ENCODE data around the gene GNG12. TPM values are rescaled to one million over a fixed set of nuclear protein-coding genes. Genes with fewer than 3 reads are reported as not detected.

Gene GNG12
- total and polyA plus RNA-seq, 2 donors (not counting 1 experiment from before 2014, with no cell fraction given): not detected

DNA sequence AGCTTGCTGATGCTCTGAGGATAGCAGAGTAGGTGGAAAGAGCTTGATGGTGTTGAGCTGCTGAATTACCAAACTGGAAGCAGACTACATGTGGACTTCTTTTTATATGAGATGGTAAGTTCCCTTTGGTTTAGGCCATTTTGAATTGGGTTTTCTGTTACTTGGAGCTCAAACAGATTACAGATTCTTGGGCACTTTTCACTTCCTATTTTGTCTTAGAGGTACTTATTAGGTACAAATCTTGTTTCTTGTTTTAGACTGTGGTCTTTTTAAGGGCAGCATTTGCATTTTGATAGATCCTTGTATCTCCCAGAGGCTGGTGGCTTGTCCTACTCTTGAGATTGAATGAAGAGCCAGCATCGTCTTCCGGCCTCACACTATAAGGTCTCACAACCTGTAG is 78.1 kb downstream of the GNG12 start:
- DNase-seq (no peak), ATAC-seq (ENCODE audit: low read depth) (no peak)
- POLR2A ChIA-PET: interaction anchor here (0.8 kb wide), 1 partner anchor 70 kb away, joined by 3 read pairs; the partner anchor contains the start of gene GADD45A
- Histone ChIP-seq H3K4me2 (replicated peaks; ENCODE audit: low read depth, low read length, poor library complexity, severe bottlenecking) (no peak overlapping the region), H3K79me2 (ENCODE audit: control insufficient read depth, insufficient read depth, low read length) (no peaks in the 10 kb centered on the region), H2AFZ (ENCODE audit: insufficient read depth, low read depth, low read length, poor library complexity, severe bottlenecking) (peak overlapping the region; percentile 5), H4K20me1 (ENCODE audit: control insufficient read depth, insufficient read depth, low read length, poor library complexity, severe bottlenecking) (no peaks in the 10 kb centered on the region), H3K4me1 (ENCODE audit: control insufficient read depth in 2 of 2, insufficient read depth in 2 of 2, low read length in 2 of 2) (peaks cover 7 to 14% of the 10 kb centered on the region in 2 donors), H3K27me3 (replicated peaks in 1 of 4; ENCODE audit: control extremely low read depth in 1 of 4, control insufficient read depth in 3 of 4, insufficient read depth in 4 of 4, low read length in 3 of 4) (peaks cover 0 to 7% (median 0%) of the 10 kb centered on the region in 4 experiments), H3K4me3 (ENCODE audit: control extremely low read depth in 1 of 5, extremely low read depth in 1 of 5, insufficient read depth in 1 of 5, low read depth in 2 of 5, low read length in 4 of 5) (no peak overlapping the region), H3K9ac (ENCODE audit: low read length) (no peak overlapping the region), H3K27ac (ENCODE audit: low read length in 2 of 2) (no peak overlapping the region), H3K36me3 (replicated peaks in 1 of 2; ENCODE audit: control extremely low read depth in 1 of 2, control insufficient read depth in 1 of 2, extremely low read depth in 1 of 2, insufficient read depth in 2 of 2, low read length in 1 of 2) (no peaks in the 10 kb centered on the region), H3K9me3 (ENCODE audit: control extremely low read depth in 1 of 3, control insufficient read depth in 2 of 3, insufficient read depth in 1 of 3, low read length in 2 of 3) (no peaks in the 10 kb centered on the region)
- whole genome bisulfite sequencing (ENCODE audit: insufficient coverage): no CpG with 5 or more reads among the region's 2 CpGs
- peaks cover 4% of the 10 kb centered on the region for H3K27me3 Mint-ChIP-seq
- CTCF ChIA-PET: interaction anchor here (0.6 to 9.3 kb wide), 5 partner anchors 13 to 885 kb away, joined by 3 to 289 read pairs (median 8); no protein-coding TSS in a partner anchor
- H3K4me3 Mint-ChIP-seq: no peak overlapping the region
- intact Hi-C loops (cut with micrococcal nuclease): no loop called here
- TF ChIP-seq, protein P1, sequence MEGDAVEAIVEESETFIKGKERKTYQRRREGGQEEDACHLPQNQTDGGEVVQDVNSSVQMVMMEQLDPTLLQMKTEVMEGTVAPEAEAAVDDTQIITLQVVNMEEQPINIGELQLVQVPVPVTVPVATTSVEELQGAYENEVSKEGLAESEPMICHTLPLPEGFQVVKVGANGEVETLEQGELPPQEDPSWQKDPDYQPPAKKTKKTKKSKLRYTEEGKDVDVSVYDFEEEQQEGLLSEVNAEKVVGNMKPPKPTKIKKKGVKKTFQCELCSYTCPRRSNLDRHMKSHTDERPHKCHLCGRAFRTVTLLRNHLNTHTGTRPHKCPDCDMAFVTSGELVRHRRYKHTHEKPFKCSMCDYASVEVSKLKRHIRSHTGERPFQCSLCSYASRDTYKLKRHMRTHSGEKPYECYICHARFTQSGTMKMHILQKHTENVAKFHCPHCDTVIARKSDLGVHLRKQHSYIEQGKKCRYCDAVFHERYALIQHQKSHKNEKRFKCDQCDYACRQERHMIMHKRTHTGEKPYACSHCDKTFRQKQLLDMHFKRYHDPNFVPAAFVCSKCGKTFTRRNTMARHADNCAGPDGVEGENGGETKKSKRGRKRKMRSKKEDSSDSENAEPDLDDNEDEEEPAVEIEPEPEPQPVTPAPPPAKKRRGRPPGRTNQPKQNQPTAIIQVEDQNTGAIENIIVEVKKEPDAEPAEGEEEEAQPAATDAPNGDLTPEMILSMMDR (IDR thresholded peaks at IDR 0.05): no peak
- TF ChIP-seq EZH2 (IDR thresholded peaks at IDR 0.05; ENCODE audit: borderline replicate concordance, insufficient read depth, low read depth, low read length, poor library complexity, severe bottlenecking): no peak
- H3K9me3 Mint-ChIP-seq (ENCODE audit: insufficient read depth): no peaks in the 10 kb centered on the region
- H3K4me1 Mint-ChIP-seq: peaks cover 16% of the 10 kb centered on the region
- H3K27ac Mint-ChIP-seq: no peak overlapping the region

DNA sequence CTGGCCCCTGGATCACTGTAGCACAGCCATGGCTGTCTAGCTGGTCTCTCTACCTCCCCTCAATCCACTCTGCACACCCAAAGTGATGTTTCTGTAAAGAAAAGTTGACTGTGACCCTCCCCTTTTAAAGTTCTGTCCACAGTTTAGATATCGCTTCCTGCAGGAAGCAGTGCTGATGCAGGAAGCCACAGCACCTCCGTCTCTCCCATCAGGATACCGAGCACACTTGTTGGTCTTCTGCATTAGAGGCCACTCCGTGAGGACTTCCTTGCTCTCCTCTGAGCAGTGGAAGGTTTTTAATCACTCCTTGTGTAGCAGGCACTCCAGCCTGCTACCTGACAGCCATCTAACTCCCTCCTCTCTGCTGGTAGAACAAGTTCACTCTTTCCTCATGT is 78.7 kb downstream of the GNG12 start:
- no peaks in the 10 kb centered on the region for H3K9me3 Mint-ChIP-seq (ENCODE audit: insufficient read depth)
- ChIA-PET CTCF (interaction anchor here (0.6 to 9.3 kb wide), 5 partner anchors 16 to 885 kb away, joined by 3 to 289 read pairs (median 8); no protein-coding TSS in a partner anchor), POLR2A (interaction anchor here (0.8 kb wide), 1 partner anchor 69 kb away, joined by 3 read pairs; the partner anchor contains the start of gene GADD45A)
- peaks cover 13% of the 10 kb centered on the region for H3K4me1 Mint-ChIP-seq
- H3K4me1 ChIP-seq (ENCODE audit: control insufficient read depth in 2 of 2, insufficient read depth in 2 of 2, low read length in 2 of 2): peaks cover 7 to 8% of the 10 kb centered on the region in 2 donors
- intact Hi-C loops (cut with micrococcal nuclease): no loop called here
- no peak overlapping the region for H3K27ac ChIP-seq (ENCODE audit: low read length in 2 of 2)
- peaks cover 0 to 7% (median 0%) of the 10 kb centered on the region in 4 experiments for H3K27me3 ChIP-seq (replicated peaks in 1 of 4; ENCODE audit: control extremely low read depth in 1 of 4, control insufficient read depth in 3 of 4, insufficient read depth in 4 of 4, low read length in 3 of 4)
- ATAC-seq (ENCODE audit: low read depth) (no peak), DNase-seq (no peak)
- no peaks in the 10 kb centered on the region for H4K20me1 ChIP-seq (ENCODE audit: control insufficient read depth, insufficient read depth, low read length, poor library complexity, severe bottlenecking)
- H3K4me2 ChIP-seq (replicated peaks; ENCODE audit: low read depth, low read length, poor library complexity, severe bottlenecking): no peak overlapping the region
- no peak overlapping the region for H3K4me3 Mint-ChIP-seq
- 60% methylated on average over 3 of the region's 4 CpGs for WGBS (ENCODE audit: insufficient coverage)
- H3K27me3 Mint-ChIP-seq: peaks cover 4% of the 10 kb centered on the region
- TF ChIP-seq, protein P1 (IDR thresholded peaks at IDR 0.05): no peak
- no peak for TF ChIP-seq EZH2 (IDR thresholded peaks at IDR 0.05; ENCODE audit: borderline replicate concordance, insufficient read depth, low read depth, low read length, poor library complexity, severe bottlenecking)
- H3K4me3 ChIP-seq (ENCODE audit: control extremely low read depth in 1 of 5, extremely low read depth in 1 of 5, insufficient read depth in 1 of 5, low read depth in 2 of 5, low read length in 4 of 5): no peak overlapping the region
- H3K79me2 ChIP-seq (ENCODE audit: control insufficient read depth, insufficient read depth, low read length): no peaks in the 10 kb centered on the region
- no peak overlapping the region for H3K27ac Mint-ChIP-seq
- H3K36me3 ChIP-seq (replicated peaks in 1 of 2; ENCODE audit: control extremely low read depth in 1 of 2, control insufficient read depth in 1 of 2, extremely low read depth in 1 of 2, insufficient read depth in 2 of 2, low read length in 1 of 2): no peaks in the 10 kb centered on the region
- peak overlapping the region; percentile 5 for H2AFZ ChIP-seq (ENCODE audit: insufficient read depth, low read depth, low read length, poor library complexity, severe bottlenecking)
- H3K9me3 ChIP-seq (ENCODE audit: control extremely low read depth in 1 of 3, control insufficient read depth in 2 of 3, insufficient read depth in 1 of 3, low read length in 2 of 3): no peaks in the 10 kb centered on the region
- no peak overlapping the region for H3K9ac ChIP-seq (ENCODE audit: low read length)
